Psoas muscle (tissue), 8 donors: ENCODE data around the gene ELSPBP1. TPM values are rescaled to one million over a fixed set of nuclear protein-coding genes. Genes with fewer than 3 reads are reported as not detected.

Experiments used
- ATAC-seq, 4 donors: fragments of 200-7000 bp; cut with Tn5 transposase; one replicate each; pipeline ENCODE4 v1.9.1; 2020; ENCODE audit warnings: moderate library complexity in 3 of 4, mild to moderate bottlenecking in 2 of 4
- DNase-seq, 2 donors: peaks; one replicate each; pipeline ENCODE4 v3.0.0-alpha.2; 2020
- H3K27ac ChIP-seq: fragments of 200-600 bp; one replicate; pipeline ENCODE4 v1.8.0; 2022
- H3K27me3 ChIP-seq, 3 donors: fragments of 200-600 bp in 1 of 3; one replicate each; pipeline versions ENCODE4 v1.6.1 to v1.8.0; 2013 to 2022; ENCODE audit warnings: low read length in 2 of 3, mild to moderate bottlenecking in 2 of 3, moderate library complexity in 1 of 3; ENCODE audit not compliant: insufficient read depth in 3 of 3
- H3K36me3 ChIP-seq, 2 donors: fragments of 200-600 bp in 1 of 2; one replicate each; pipeline versions ENCODE4 v1.6.1 to v1.8.0; 2013 to 2022; ENCODE audit warnings: low read depth in 1 of 2, mild to moderate bottlenecking in 1 of 2, moderate library complexity in 1 of 2; ENCODE audit not compliant: insufficient read depth in 1 of 2
- H3K4me1 ChIP-seq: fragments of 200-600 bp; one replicate; pipeline ENCODE4 v1.8.0; 2022
- H3K4me3 ChIP-seq: fragments of 200-600 bp; one replicate; pipeline ENCODE4 v1.8.0; 2022; ENCODE audit warnings: mild to moderate bottlenecking
- H3K9me3 ChIP-seq: fragments of 200-600 bp; one replicate; pipeline ENCODE4 v1.8.0; 2022
- WGBS, 3 donors: extraction: QIAGEN DNeasy Blood & Tissue Kit; methylation state at CpG; one replicate each; pipeline versions ENCODE4 v1.1.6 to v1.1.7; 2013; 5-methylcytosine and 5-hydroxymethylcytosine counted together
- intact Hi-C, 2 donors: fragments of 100-400 bp; cut with DNase I; formaldehyde crosslinking; loops; one replicate each; pipeline versions ENCODE4 v1.11.0 to v1.14.2; 2022
- polyA plus RNA-seq, 3 donors: library from polyadenylated mRNA; stranded (reverse); fragments of 200-250 nt; gene quantifications; one replicate each; pipeline ENCODE4 v1.2.3, GENCODE V29; 2013
- total RNA-seq, 4 donors: library from RNA; stranded (reverse); fragmentation: NEBNext Ultra II Directional in 2 of 4; extraction: Animal tissue kit (Norgen Biotek cat#: 25700) in 2 of 4; gene quantifications; one replicate each; pipeline versions ENCODE4 v1.2.1 to v1.2.4, GENCODE V29; 2021 to 2023
- TF ChIP-seq, protein P1 (sequence below): fragments of 200-600 bp; IDR thresholded peaks from one replicate; pipeline ENCODE4 v1.8.0; 2022; ENCODE audit warnings: antibody characterized with exemption
- donor health status: healthy with polysubstance abuse.
- donor health status: DM: no; HTN: no; CAD: no; lungs with moderate emphysema.
- donor health status: Bipolar disorder and iron deficiency.
- donor health status: healthy.
- donor health status: DM: yes; HTN: yes; CAD: no.
- donor health status: DM: no; HTN: no; CAD: no.
- donor health status: DM: no; HTN: no; CAD: no.
- donor health status: DM: yes; HTN: yes; CAD: no.

The ELSPBP1 gene
- total and polyA plus RNA-seq, 7 donors, result not detected

DNA sequence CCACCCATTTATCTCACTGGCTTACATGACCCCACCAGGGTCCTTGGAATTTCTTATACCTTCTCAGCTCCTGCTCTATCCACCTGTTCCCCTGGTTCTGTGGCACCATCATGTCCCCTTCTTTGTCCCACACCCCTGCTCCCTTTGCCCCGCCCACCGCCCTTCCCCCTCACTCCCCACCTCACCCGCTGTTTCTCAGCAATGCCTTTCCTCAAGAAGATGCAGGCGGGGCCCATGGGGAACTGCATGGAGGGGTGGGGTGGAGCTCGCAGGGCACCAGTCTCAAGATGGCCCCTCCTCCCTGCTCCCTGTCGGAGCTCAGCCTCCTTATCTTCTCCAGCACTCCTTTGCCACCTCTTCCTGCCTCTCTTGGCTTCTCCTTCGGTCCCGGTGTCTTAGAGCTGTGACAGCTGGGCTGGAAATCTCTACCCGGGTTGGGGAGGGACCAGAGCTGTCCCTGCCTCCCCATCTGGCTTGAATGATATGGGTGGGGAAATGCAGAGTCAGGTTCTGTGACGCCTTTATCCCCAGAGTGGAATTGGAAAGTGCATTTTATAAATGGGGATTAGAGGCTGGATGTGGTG is 49.3 kb downstream of the ELSPBP1 start, which contains the start of gene CABP5:
CABP5 (minus strand) TSS at position 405 of the 584 bp plus-strand sequence; CDS start at position 248, 157 bp downstream.
- ATAC-seq (no peak), DNase-seq (no peak)
- H3K4me1 ChIP-seq, result no peaks in the 10 kb centered on the region
- TF ChIP-seq, protein P1, sequence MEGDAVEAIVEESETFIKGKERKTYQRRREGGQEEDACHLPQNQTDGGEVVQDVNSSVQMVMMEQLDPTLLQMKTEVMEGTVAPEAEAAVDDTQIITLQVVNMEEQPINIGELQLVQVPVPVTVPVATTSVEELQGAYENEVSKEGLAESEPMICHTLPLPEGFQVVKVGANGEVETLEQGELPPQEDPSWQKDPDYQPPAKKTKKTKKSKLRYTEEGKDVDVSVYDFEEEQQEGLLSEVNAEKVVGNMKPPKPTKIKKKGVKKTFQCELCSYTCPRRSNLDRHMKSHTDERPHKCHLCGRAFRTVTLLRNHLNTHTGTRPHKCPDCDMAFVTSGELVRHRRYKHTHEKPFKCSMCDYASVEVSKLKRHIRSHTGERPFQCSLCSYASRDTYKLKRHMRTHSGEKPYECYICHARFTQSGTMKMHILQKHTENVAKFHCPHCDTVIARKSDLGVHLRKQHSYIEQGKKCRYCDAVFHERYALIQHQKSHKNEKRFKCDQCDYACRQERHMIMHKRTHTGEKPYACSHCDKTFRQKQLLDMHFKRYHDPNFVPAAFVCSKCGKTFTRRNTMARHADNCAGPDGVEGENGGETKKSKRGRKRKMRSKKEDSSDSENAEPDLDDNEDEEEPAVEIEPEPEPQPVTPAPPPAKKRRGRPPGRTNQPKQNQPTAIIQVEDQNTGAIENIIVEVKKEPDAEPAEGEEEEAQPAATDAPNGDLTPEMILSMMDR, result no peak
- intact Hi-C loops, result no loop called here
- H3K27me3 ChIP-seq, result no peaks in the 10 kb centered on the region
- no peak within 1 kb of the TSS for H3K4me3 ChIP-seq
- 69 to 80% (median 73%) methylated on average over 10 of the region's 10 CpGs for WGBS, 3 donors
- peaks cover 0 to 18% of the 10 kb centered on the region in 2 donors for H3K36me3 ChIP-seq
- H3K9me3 ChIP-seq, result no peaks in the 10 kb centered on the region
- no peak within 1 kb of the TSS for H3K27ac ChIP-seq

DNA sequence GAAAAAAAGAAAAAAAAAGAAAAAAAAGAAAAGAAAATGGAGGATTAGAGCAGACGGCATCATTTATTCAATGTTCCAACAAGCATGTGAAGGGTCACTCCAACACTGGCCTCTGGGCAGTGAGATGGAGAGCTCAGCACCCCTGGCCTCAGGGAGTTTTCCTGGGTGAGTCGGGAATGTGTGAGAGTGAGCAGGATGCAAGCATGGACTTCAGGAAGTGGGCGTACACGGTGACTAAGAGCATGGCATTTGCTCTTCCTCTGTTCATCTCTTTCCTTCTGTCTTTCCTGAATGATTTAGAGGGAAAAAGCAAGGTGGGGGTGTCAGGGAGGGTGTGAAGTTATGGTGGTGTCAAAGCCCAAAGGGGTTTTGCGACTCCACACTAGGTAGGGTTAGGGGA is 50.1 kb downstream of the ELSPBP1 start:
- Histone ChIP-seq H3K4me3 (no peak overlapping the region), H3K27me3 (no peaks in the 10 kb centered on the region), H3K36me3 (peaks cover 0 to 26% of the 10 kb centered on the region in 2 donors), H3K4me1 (no peaks in the 10 kb centered on the region), H3K9me3 (no peaks in the 10 kb centered on the region), H3K27ac (no peak overlapping the region)
- 76 to 79% (median 77%) methylated on average over 5 of the region's 5 CpGs for WGBS, 3 donors
- ATAC-seq, result no peak
- DNase-seq, result no peak
- intact Hi-C loops, result no loop called here
- TF ChIP-seq, protein P1, result no peak

DNA sequence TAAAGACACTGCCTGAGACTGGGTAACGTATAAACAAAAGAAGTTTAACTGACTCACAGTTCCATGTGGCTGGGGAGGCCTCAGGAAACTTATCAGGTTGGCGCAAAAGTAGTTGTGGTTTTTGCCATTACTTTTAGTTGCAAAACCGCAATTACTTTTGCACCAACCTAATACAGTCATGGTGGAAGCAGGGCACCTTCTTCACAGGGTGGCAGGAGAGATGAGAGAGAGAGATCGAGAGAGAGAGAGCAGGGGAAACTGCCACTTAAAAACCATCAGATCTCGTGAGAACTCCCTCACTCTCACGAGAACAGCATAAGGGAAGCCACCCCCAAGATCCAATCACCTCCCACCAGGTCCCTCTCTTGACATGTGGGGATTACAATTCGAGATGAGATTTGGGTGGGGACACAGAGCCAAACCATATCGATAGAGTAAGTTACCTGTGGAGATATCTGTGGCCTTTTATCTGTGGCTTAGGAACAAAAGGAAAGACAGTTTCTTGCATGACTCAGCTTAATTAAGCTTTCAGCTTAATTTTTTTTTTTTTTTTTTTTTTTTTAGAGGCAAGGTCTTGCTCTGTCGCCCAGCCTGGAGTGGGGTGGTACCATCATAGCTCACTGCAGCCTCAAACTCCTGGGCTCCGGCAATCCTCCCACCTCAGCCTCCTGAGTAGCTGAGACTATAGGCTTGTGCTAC is 57.1 kb downstream of the ELSPBP1 start:
- DNase-seq (no peak), ATAC-seq (no peak)
- Histone ChIP-seq H3K9me3 (no peaks in the 10 kb centered on the region), H3K27ac (no peak overlapping the region), H3K4me1 (no peaks in the 10 kb centered on the region), H3K36me3 (peaks cover 2 to 92% of the 10 kb centered on the region in 2 donors), H3K4me3 (no peak overlapping the region), H3K27me3 (no peaks in the 10 kb centered on the region)
- WGBS, 3 donors, result 89 to 93% (median 89%) methylated on average over 10 of the region's 10 CpGs
- intact Hi-C loops, result no loop called here
- TF ChIP-seq, protein P1, result no peak

DNA sequence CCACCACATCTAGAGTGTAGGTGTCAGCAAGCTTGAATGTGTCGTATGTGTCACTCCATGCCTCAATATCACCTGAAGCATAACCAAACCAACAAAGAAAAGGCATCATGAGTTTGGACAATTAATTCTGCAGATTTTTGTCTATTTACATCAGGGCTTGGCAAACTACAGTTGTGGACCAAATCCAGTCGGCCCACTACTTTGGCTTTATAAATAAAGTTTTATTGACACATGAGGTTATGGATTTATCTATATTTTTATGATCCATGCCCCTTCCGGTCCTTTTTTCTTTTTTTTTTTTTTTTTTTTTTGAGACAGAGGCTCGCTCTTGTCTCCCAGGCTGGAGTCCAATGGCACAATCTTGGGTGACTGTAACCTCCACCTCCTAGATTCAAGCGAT is 58.6 kb downstream of the ELSPBP1 start:
- DNase-seq, result no peak
- TF ChIP-seq, protein P1, result no peak
- no peak for ATAC-seq
- no peaks in the 10 kb centered on the region for H3K9me3 ChIP-seq
- peaks cover 2 to 94% of the 10 kb centered on the region in 2 donors for H3K36me3 ChIP-seq
- H3K27ac ChIP-seq, result no peak overlapping the region
- intact Hi-C loops, result no loop called here
- no peaks in the 10 kb centered on the region for H3K4me1 ChIP-seq
- 85 to 90% (median 87%) methylated on average over 5 of the region's 5 CpGs for WGBS, 3 donors
- no peak overlapping the region for H3K4me3 ChIP-seq
- no peaks in the 10 kb centered on the region for H3K27me3 ChIP-seq
